DMS53 (cell line): ENCODE data around the gene TGFBR3.

Experiments used
- DNase-seq: peaks from one replicate; lab custom pipeline; 2025; lab: John Stamatoyannopoulos, UW

TGFBR3 gene

DNA sequence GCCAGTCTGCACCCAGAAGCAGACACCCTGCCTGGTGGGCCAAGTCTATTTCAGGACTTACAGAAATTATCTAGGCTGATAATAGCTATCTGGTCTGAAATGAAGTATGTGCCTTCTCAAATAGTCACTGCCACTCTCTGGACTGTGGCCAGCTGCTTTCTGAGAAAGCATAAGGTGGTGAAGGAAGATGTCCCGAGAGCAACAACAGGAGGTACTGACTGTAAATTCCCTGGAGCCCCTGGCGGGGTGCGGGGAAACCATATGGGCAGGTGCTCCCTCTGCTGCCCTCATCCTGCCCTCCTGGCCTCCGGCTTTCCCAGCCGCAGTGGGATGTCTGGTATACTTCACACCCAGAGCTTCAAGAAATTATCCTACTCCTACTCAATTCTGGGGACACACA lies 86.8 kb downstream of the TGFBR3 start:
- DNase-seq, result no peak

DNA sequence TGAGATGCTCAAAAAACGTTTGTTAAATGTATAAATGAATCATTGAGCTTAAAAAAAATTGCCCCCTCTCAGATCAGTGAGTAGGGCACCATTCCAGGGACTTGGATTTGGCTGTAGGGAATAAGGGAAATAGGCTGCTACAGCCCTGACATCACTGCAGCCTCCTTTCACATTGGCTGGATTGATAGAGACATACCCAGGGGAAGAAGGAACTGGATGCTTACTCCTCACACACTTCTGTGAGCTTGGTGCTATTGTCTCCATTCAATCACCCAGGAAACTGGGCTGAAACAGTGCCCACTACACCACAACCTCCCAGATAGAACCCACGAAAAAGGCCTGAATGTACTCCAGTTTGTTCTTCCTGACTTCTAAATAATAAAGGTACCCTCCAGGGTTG lies 87.2 kb downstream of the TGFBR3 start:
- no peak for DNase-seq

DNA sequence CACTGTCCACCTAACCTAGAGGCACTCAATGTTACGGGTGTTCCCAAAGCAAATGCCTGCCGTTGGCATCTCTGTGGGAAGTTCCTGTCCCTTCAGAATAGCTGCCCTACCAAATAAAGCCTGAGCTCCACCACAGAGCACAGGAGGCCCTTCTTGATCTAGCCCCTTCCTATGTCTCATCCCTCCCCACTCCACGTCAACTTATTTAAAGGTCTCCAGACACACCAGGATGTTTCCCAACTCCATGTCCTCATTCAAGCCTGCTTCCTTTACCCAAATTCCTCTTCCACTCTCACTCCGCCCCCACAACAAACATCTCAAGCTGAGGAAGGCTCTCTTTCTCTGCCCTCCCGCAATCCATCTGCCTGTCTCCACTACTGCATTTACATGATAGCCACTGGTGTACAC lies 87.7 kb downstream of the TGFBR3 start:
- no peak for DNase-seq

DNA sequence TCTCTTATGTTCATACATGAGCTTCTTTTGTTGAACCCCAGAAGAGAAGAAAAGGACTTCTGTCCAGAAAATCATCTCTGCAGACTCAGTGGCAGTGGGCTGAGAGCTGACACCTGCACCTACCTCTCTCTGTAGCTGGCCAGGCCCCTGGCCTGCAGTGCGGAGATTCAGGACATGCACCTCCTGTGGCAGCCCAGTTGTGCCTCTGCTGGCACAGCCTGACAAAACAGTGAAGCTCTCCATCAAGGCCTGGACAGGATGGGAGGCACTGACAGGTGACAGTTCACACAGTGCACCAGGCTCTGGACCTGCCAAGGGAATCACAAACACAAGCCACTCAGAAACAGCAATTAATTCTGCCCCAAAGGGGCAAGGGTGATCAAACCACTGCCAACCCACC lies 88.8 kb downstream of the TGFBR3 start:
- DNase-seq, result no peak

DNA sequence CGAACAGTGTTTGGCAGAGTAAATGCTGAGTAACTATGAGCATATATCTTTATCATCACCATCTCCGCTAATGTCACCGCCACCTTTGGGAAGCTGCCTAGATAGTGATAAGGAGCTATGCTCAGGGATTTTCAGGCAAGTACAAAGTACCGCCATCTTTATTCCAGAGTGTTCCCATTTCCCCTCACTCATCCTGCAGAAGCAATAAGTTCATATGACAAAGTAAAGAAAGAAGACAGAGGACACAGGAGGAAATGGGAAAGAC lies 89.6 kb downstream of the TGFBR3 start:
- no peak for DNase-seq

DNA sequence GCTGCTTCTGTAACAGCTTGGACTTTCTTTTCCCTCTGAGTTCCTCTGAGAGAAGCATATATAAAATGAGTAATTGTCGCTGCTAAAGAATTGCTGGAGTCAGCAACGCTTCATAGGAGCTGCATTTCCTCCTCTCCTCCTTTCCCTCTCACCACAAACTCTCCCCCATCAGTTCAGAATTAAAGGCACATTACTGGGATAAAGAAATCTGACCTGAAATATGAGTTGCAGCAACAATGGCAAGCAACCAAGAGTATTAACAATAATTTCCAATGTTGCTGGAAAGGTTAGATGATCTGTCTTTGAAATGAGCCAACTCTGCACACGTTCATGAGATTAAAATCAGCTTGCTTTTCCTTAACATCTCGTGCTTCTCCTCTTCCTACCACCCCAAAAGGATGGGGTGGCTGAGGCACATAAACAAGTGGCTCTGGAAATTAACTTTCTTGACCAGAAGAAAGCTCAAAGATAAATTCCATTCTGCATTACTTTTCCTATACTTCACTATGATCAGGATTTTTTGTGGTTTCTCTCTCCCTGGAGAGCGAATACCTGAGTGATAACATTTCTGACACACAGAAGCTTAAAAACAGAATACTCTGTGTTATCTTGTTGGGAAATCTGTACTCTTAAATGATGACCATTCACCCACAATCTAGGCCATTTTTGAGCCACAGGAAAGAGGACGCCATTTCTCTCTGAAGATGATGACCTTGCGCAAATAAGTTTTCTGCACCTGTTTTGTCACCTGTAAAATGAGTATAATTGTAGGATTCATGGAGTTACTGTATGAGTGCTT lies 90.2 kb downstream of the TGFBR3 start:
- DNase-seq, result no peak

DNA sequence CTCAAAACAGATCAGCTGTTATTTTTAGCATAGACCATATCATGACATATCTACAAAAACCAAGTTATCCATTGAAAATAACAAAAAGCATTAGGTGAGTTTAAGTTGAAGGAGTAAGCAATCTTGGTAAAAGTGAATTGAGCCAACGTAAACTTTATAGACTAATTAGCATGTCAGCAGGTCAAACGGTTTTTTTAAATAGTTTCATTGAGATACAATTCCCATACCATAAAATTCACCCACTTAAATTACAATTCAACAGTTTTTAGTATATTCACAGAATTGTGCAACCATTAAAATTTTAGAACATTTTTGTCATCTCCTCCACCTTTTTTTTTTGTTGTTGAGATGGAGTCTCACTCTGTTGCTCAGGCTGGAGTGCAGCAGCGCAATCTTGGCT lies 92.1 kb downstream of the TGFBR3 start:
- no peak for DNase-seq

DNA sequence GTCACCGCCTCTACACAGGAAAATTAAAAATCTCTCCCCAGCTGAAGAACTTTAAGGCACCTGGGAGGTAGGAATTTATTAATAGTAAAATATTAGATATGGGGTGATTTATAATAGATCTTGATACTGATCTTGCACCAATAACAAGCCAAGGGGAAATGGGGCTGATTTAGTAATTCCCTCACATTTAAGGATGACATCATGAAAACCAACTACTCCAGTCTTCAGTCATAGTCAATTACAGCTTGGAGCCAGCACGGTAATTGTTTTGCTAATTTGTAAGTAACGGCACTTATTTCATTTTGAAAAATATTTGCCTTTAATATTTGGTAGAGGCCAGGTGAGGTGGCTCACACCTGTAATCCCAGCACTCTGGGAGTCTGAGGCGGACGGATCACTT lies 92.8 kb downstream of the TGFBR3 start:
- no peak for DNase-seq

DNA sequence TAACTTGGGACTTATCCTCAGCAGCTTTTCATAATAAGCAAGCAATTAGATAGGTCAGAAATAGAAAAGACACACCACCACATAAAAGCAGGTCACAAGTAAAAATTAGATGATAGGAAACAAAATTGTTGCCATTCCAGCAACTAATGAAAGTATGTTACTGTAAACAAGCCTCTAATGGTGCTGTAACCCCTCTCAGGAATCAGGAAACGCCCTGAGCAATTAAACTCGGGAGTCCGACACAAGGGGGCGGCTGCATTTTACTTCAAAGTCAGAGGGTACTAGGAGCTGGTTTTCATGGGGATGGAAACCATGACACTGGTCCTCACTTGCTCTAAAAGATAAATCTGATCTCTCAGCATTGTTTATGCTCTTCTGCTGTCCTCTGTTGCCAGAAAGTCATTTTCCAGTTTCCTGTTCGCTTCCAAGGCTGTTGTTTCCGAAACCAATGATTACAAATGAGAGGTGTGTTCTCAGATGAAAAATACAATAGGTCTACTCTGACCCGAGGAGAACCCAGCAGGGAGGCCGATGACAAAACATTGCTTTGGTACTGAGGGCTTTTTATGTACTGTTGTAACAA lies 93.4 kb downstream of the TGFBR3 start:
- no peak for DNase-seq

DNA sequence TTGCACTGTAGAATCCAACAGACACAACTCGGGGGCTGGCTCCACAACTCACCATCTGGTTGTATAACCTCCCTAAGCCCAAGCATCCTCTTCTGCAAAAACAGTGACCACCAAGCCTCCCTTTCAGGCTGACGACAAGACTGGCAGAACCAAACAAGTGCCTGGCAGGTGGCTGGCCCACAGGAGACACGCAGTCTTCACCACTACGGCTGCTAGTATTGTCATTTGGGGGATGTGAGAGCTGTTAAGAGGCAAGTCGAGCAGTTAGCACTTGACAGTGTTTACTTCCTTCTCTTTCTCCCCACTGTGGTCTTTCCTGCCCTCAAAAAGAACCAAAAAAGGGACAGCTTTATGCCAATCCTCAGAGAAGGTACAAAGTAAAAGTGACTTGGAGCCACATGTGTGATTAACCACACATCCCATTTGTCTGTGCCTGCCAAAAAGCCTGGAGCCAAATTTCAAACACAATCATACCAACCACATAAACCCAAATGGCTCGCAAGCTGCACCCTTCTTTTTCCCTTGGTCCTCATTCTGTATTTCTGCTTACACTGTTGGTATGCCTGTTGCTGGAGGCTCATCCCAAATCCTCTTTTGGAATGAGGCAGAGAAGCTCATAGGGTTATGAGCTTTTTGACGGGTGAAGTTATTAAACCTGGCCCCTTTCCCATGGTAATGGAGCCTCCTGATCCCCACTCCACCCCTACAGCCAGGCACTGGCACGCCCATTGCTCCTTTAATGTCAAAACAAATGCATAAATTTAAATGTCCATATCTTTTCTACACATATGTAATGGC lies 94.1 kb downstream of the TGFBR3 start:
- DNase-seq, result no peak

DNA sequence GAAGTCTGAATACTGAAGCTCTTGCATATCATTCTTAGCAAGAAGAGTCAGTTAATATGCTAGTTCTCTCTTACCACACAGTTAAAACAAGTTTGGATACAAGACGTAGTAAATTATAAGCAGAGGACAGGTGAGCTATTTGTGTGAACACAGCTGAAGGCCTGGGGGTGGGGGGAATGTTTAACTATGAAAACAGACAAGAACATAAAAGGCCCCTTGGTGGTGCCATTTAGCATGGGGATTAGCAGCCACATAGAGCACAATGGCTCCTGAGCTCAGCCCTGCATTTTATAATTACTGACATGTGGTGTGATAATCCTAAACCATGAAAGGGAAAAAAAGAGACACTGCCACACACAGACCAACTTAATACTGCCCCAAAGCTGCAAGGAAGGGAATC lies 94.8 kb downstream of the TGFBR3 start:
- peak; percentile 19 for DNase-seq

DNA sequence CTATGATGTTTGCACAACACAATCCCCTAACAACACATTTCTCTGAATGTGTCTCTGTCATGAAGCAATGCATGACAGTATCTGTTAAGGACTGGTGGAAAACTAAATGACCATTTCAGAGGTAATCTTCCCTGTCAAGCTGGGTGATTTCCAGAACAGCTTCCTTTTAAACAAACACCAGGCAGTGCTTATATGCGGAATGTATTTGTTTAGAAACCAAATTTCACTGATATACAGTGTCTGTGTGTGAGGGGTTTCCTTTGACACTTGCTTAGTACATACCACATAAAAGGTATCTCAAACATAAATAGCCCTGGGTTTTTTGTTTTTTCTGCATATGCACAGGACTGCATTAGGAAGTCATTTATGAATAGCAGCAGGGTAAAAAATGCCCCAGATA lies 95.6 kb downstream of the TGFBR3 start:
- no peak for DNase-seq

DNA sequence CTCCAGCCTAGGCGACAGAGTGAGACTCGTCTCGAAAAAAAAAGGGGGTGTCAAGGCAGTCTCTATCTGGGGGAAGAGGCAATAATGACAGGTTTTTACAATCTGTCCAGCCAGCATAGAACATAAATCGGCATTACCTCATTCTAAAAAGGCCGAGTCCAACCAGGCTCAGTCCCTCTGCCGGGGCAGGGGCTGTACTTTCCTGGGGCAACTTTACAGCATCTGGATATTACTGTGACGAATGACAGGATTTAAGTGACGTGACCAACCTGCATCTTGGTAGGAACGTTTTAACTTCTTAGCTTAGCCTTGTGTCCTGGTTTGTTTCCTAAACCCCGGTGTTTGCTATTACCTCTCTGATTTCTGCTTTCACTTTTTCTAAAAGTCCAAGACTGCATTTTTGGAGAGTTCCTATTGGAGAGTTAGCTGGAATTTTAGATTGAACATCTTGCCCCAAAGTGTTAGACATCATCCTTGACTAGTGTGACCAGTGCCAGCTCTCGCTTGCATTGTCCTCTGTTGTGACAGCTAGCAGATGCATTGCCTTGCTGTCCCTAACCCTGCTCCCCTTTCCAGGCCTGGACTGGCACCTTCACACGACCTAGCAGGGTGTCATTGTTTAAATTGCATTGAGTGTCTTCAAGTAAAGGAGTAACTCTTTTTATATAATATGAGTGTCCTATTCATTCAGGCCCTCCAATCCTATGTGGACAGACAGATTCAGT lies 96.5 kb downstream of the TGFBR3 start:
- no peak for DNase-seq

DNA sequence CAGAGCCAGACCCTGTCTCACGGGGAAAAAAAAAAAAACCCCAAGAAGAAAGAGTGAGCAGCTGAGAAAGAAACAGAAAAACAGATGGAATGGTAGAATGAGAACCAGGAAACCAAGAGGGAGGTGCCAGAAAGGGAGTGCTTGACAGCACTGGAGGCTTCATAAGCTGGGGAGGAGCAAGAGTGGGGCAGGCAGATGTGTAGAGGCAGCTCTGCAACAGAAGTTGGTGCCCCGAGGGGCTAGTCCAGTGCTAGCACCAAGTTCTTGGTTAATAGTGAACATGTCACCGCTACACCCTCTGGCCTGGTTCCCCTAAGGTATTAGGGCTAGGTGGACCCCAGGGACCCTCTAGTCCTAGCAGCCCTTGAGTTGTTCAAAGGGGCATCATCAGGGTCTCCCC lies 98.0 kb downstream of the TGFBR3 start:
- no peak for DNase-seq

DNA sequence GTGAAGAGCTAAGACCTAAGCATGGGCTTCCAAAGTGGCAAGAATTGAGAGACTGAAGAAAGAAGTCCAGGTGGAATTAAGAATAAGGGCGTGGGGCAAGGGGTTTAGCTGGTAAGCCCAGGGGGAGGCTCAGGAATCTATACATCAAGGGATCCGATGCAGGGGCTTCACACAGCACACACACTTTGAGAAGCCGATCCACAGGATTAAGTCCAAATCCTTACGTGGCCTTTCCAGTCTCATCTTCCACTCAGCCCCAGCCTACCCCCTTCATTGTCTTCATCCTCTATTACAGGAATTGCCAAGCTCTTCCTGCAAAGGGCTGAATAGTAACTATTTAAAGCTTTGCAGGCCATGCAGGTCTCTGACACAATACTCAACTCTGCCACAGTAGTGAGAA lies 101.3 kb downstream of the TGFBR3 start:
- no peak for DNase-seq

DNA sequence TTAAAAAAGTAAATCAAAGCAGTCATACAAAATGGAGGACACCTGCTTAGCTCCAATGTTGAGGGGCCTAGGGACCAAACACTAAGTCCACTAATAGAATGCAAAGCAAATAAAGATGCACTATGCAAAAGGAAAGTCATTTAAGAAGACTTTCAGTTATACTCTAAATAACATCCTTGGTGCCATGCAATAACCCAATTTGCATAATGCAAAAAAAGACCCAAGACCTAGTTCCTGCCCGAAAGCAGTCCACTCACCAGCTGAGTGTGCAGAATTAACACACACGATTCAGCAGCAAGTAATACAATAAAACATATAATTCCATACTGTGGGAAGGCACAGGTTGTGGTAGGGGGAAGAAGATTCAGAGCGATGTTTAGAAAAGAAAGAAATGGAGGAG lies 101.8 kb downstream of the TGFBR3 start:
- DNase-seq, result no peak

DNA sequence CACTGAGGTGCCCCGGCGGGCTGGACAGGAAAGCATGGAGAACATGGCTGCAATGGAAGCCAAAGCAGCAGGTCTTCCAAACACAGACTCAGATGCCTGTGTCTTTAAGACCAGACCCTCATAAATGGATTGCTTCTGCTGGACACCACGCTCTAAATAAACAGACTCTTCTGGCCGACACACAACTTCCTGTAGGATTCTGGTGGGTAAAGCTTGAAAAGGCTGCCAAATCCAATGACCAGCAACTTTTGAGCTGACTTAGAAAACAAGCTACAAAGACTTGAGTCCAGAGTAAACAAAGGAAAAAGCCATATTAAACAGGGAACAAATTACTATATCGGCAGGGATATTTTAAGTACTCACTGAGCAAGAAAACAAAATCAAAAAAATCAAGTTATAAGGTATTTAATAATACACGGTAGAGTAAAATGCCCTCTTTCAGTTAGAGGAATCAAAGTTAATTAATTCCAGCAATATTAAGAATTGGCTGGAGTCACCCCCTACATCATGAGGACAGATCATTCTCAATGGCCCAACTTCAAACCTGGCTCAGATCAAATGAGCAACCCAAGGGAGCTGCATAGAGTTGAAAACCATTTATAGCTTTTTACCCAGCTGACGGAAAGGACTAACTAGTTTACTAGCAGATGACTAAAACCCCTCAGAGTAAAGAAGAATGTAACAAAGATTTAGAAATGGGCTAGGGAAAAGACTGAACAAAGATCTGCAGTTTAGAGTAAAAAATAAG lies 102.4 kb downstream of the TGFBR3 start:
- no peak for DNase-seq

DNA sequence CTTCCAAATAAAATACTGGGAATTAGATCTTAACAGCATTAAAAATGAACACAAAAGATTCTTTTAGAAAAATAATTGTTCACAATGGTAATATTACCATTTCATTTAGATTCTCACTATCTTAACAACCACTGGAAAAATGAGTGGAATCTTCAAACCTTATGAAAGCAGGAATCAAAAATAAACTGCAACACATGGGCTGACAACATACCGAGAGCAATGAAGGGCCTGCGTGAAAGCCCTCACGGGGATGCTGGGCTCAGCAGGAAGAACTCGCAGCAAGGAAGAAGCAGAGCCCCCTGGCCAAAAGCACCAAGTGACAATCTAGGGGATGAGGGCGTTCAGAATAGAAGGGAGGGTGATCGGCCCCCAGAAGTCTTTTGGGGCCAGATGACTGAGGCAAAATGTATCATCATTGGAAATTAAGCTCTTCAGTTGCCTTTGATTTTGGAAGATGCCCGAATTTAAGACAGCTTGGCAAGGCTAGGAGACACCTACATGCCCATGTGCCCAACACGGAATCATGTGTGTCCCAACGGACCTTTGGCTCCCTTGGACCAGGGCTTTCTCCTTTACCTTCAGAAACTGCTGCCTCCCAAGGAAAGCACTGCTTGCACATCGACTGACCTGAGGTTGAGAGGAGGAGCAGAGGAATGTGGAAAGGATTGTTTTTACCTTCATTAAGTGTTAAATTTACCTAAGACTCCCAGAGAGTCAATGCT lies 103.9 kb downstream of the TGFBR3 start:
- no peak for DNase-seq

DNA sequence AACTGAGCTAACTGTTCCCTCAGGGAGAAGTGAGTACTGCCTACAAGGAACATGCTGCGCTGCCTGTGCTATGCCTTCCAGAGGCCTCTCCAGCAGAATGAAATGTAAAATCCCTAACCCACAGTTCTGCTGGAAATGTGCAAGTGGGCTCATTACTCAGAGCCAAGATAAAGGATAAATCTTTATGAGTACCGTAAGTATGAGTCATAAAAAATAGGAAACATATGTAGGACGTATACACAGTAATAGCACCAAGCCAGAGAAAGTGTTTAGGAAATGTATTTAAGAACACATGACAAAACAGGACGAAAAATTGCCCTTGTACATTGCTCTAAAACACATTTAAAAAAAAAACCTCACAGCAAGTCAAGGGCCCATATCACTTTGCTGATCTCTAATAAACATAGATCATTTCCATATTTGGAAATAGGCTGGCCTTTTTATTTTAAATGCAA lies 104.6 kb downstream of the TGFBR3 start:
- no peak for DNase-seq

DNA sequence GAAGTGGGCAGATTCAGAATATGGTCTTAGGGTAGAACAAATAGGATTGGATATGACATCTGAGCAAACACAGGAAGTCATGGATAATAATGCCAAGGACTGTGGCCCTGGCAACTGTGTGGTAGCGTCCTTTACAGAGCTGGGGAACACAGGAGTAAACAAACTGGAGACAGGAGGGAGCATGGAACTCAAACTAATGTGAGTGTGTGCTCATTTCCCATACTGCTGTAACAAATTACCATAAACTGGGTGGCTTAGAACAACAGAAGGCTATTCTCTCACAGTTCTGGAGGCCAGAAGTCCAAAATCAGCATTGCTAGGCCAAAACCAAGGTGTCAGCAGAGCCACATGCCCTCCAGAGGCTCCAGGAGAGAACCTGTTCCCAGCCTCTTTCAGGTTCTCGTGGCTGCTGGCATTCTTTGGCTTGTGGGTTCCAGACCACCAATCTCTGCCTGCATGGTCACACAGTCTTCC lies 106.4 kb downstream of the TGFBR3 start:
- DNase-seq, result peak; percentile 63

DNA sequence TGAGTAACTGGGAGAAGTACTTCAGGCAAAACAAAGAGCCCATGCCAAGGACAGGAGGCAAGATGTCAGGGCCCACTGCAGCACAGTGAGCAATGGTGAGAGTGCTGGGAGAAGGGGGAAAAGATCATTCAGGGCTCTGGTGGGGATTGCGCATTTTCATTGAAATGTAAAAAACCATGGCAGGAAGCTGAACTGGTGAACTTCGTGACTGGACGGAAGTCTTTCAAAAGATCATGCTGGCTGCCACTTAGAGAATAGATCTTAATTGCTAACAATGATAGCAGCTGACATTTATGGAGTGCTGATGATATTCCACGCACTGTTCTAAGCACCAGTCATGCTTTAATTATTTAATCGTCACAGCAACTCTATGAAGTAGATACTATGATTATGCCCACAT lies 107.0 kb downstream of the TGFBR3 start:
- no peak for DNase-seq
